SK-N-SH (cell line): Measurements from ENCODE around the gene MTA2. TPM values are rescaled to one million over a fixed set of nuclear protein-coding genes. Genes with fewer than 3 reads are reported as not detected.

Experiments
- CTCF ChIA-PET: fragments of 300-600, 350-600 bp; formaldehyde crosslinking; extraction: SDS; loops from one replicate; lab custom pipeline; 2021; lab: Yijun Ruan, JAX
- POLR2A ChIA-PET: fragments of 350-600 bp; sonication (Branson Sonifier 250); formaldehyde crosslinking; extraction: SDS; loops from one replicate; lab custom pipeline; 2020; ENCODE audit warnings: antibody characterized with exemption, inconsistent platforms; lab: Yijun Ruan, JAX
- DNase-seq: peaks from one replicate; pipeline ENCODE4 v3.0.0; 2012
- H2AFZ ChIP-seq: fragments of 200-600 bp; sonication (generic); 2 replicates; pipeline ENCODE4 v1.8.1; 2016; ENCODE audit warnings: antibody characterized with exemption, mild to moderate bottlenecking, low read depth
- H3F3A ChIP-seq: fragments of 200-600 bp; sonication (generic); replicated peaks from 2 replicates; pipeline ENCODE3; 2016; ENCODE audit warnings: antibody characterized with exemption, mild to moderate bottlenecking; ENCODE audit not compliant: insufficient read depth
- H3K27ac ChIP-seq, 2 experiments: fragments of 200-500 bp in 1 of 2; fragments of 200-600 bp in 1 of 2; sonication (Bioruptor generic) in 1 of 2; sonication (generic), shearing (Covaris generic) in 1 of 2; 2 replicates each; pipeline versions ENCODE4 v1.5.1 to v1.6.1; 2014 to 2016; ENCODE audit warnings: low read depth in 2 of 2, inconsistent platforms in 1 of 2, low read length in 1 of 2, mild to moderate bottlenecking in 1 of 2, mixed read lengths in 1 of 2
- H3K27me3 ChIP-seq: fragments of 200-600 bp; sonication (generic), shearing (Covaris generic); 2 replicates; pipeline ENCODE4 v1.6.1; 2016; ENCODE audit warnings: mixed run types; ENCODE audit not compliant: insufficient read depth
- H3K36me3 ChIP-seq, 2 experiments: fragments of 200-500 bp in 1 of 2; fragments of 200-600 bp in 1 of 2; sonication (Bioruptor generic) in 1 of 2; sonication (generic) in 1 of 2; replicated peaks in 1 of 2; 2 replicates each; pipeline versions ENCODE3 to v1.5.1; 2014 to 2016; ENCODE audit warnings: low read length in 1 of 2, mild to moderate bottlenecking in 1 of 2; ENCODE audit not compliant: insufficient read depth in 2 of 2, control insufficient read depth in 1 of 2
- H3K4me1 ChIP-seq, 2 experiments: fragments of 200-500 bp in 1 of 2; fragments of 200-600 bp in 1 of 2; sonication (Bioruptor generic) in 1 of 2; sonication (generic), shearing (Covaris generic) in 1 of 2; 2 replicates each; pipeline versions ENCODE4 v1.5.1 to v1.6.1; 2014 to 2016; ENCODE audit warnings: low read depth in 1 of 2, low read length in 1 of 2, mixed run types in 1 of 2; ENCODE audit not compliant: insufficient read depth in 2 of 2, control insufficient read depth in 1 of 2
- H3K4me2 ChIP-seq: fragments of 200-600 bp; sonication (generic), shearing (Covaris generic); 2 replicates; pipeline ENCODE4 v1.6.1; 2017; ENCODE audit warnings: mixed run types
- H3K4me3 ChIP-seq, 2 experiments: fragments of 200-500 bp in 1 of 2; fragments of 200-600 bp in 1 of 2; sonication (Bioruptor generic) in 1 of 2; sonication (generic), shearing (Covaris generic) in 1 of 2; 2 replicates each; pipeline versions ENCODE4 v1.5.1 to v1.8.1; 2014 to 2016; ENCODE audit warnings: low read depth in 2 of 2, inconsistent platforms in 1 of 2, low read length in 1 of 2, mild to moderate bottlenecking in 1 of 2, mixed read lengths in 1 of 2, moderate library complexity in 1 of 2
- H3K79me2 ChIP-seq: fragments of 200-600 bp; sonication (generic); 2 replicates; pipeline ENCODE4 v1.8.1; 2017; ENCODE audit warnings: mild to moderate bottlenecking; ENCODE audit not compliant: insufficient read depth
- H3K9ac ChIP-seq: fragments of 200-600 bp; sonication (generic); 2 replicates; pipeline ENCODE4 v1.6.1; 2017; ENCODE audit warnings: mixed run types
- H3K9me2 ChIP-seq: fragments of 200-600 bp; sonication (generic); 2 replicates; pipeline ENCODE4 v1.6.1; 2017; ENCODE audit warnings: mixed run types
- H3K9me3 ChIP-seq: fragments of 200-600 bp; sonication (generic); 2 replicates; pipeline ENCODE4 v1.6.1; 2017; ENCODE audit warnings: mixed run types, mild to moderate bottlenecking, moderate library complexity
- H4K20me1 ChIP-seq: fragments of 200-600 bp; sonication (generic); 2 replicates; pipeline ENCODE4 v1.6.1; 2017; ENCODE audit warnings: mild to moderate bottlenecking, mixed run types; ENCODE audit not compliant: insufficient read depth
- EZH2phosphoT487 ChIP-seq: fragments of 200-600 bp; sonication (generic); IDR thresholded peaks from 2 replicates; pipeline ENCODE4 v1.6.1; 2017; ENCODE audit warnings: low read depth, mixed run types, mild to moderate bottlenecking, antibody characterized with exemption, moderate library complexity, borderline replicate concordance
- FOSL2 ChIP-seq: IDR thresholded peaks from 2 replicates; pipeline ENCODE4 v1.4.0; 2012; ENCODE audit warnings: low read depth, mild to moderate bottlenecking, moderate library complexity, borderline replicate concordance
- FOXJ3 ChIP-seq: sonication (generic); formaldehyde crosslinking; IDR thresholded peaks from 2 replicates; pipeline ENCODE4 v1.5.1; 2020; ENCODE audit warnings: mild to moderate bottlenecking, missing genetic modification reagents
- GABPA ChIP-seq: IDR thresholded peaks from 2 replicates; pipeline ENCODE4 v1.4.0; 2012; ENCODE audit warnings: low read depth, mild to moderate bottlenecking
- GATA2 ChIP-seq: sonication (generic); formaldehyde crosslinking; IDR thresholded peaks from 2 replicates; pipeline ENCODE4 v1.5.0; 2020; ENCODE audit warnings: mild to moderate bottlenecking, missing genetic modification reagents
- IRF3 ChIP-seq: fragments of 150-350 bp; IDR thresholded peaks from 2 replicates; pipeline ENCODE4 v1.6.1; 2016; ENCODE audit warnings: mild to moderate bottlenecking, low read depth, low read length
- JUND ChIP-seq: IDR thresholded peaks from 2 replicates; pipeline ENCODE4 v1.4.0; 2012
- MAX ChIP-seq: IDR thresholded peaks from 2 replicates; pipeline ENCODE4 v1.4.0; 2012; ENCODE audit warnings: low read depth
- MXI1 ChIP-seq: IDR thresholded peaks from 2 replicates; pipeline ENCODE4 v1.6.1; 2012; ENCODE audit warnings: mild to moderate bottlenecking, low read depth, low read length, improper control_type of control experiment
- NFIC ChIP-seq: IDR thresholded peaks from 2 replicates; pipeline ENCODE4 v1.4.0; 2012; ENCODE audit warnings: borderline replicate concordance
- RCOR1 ChIP-seq: fragments of 150-350 bp; IDR thresholded peaks from 2 replicates; pipeline ENCODE4 v1.6.1; 2017; ENCODE audit warnings: antibody characterized with exemption, low read length
- RFX5 ChIP-seq: IDR thresholded peaks from 2 replicates; pipeline ENCODE4 v1.6.1; 2012; ENCODE audit warnings: mild to moderate bottlenecking, improper control_type of control experiment, low read length
- RXRA ChIP-seq: IDR thresholded peaks from 2 replicates; pipeline ENCODE4 v1.4.0; 2012; ENCODE audit warnings: low read depth, mild to moderate bottlenecking, borderline replicate concordance
- SMC3 ChIP-seq: IDR thresholded peaks from 2 replicates; pipeline ENCODE4 v1.6.1; 2012; ENCODE audit warnings: low read depth, low read length, improper control_type of control experiment
- TAF1 ChIP-seq: IDR thresholded peaks from 2 replicates; pipeline ENCODE4 v1.6.1; 2012; ENCODE audit warnings: low read depth, mild to moderate bottlenecking, low read length, moderate library complexity, borderline replicate concordance
- TCF12 ChIP-seq: IDR thresholded peaks from 2 replicates; pipeline ENCODE4 v1.4.0; 2012
- TEAD4 ChIP-seq: IDR thresholded peaks from 2 replicates; pipeline ENCODE4 v1.4.0; 2012; ENCODE audit warnings: mild to moderate bottlenecking, borderline replicate concordance; ENCODE audit not compliant: insufficient read depth
- USF1 ChIP-seq: IDR thresholded peaks from 2 replicates; pipeline ENCODE4 v1.4.0; 2012; ENCODE audit warnings: low read depth, borderline replicate concordance
- USF2 ChIP-seq: fragments of 150-350 bp; IDR thresholded peaks from 2 replicates; pipeline ENCODE4 v1.6.1; 2017; ENCODE audit warnings: antibody characterized with exemption, low read length, low read depth, borderline replicate concordance
- WGBS: methylation state at CpG from one replicate; pipeline ENCODE4 v1.1.6; 2017; ENCODE audit warnings: low lambda C conversion rate; 5-methylcytosine and 5-hydroxymethylcytosine counted together
- polyA plus RNA-seq, 3 experiments: library from polyadenylated mRNA; depleted of rRNA; stranded (reverse); fragments of >200 nt; gene quantifications; 2 replicates each; pipeline ENCODE4 v1.2.3, GENCODE V29; 2012

Gene MTA2
- polyA plus RNA-seq, 1 of the 3 experiments (the other 2 are of a cell fraction), result 18.4 TPM

GRCh38 chr11:62605902-62606301 is 4.2 kb upstream of the MTA2 start (continued):
- TF ChIP-seq RFX5, result no peak

DNA sequence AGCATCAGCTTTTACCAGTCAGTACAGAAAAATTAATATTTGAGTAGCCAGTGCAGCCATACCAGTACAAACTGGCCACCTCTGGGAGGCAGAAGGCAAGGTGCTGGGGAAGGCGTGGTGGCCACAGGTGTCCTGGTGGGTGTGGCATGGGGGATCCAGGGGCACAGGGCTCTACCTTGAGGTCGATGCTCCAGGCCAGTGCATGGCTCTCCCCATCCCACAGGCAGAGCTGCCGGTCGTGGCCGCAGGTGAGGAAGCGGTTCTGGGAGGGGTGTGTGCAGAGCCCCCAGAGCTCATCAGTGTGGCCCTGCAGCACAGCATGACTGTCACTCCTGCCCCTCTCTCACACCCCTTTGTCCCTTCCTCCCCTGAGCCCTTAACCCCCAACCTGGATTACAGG is 3.8 kb upstream of the MTA2 start:
- peaks cover 6% of the 10 kb centered on the region for H3F3A ChIP-seq
- peaks cover 21 to 26% of the 10 kb centered on the region in 2 experiments for H3K36me3 ChIP-seq
- H3K27me3 ChIP-seq, result no peaks in the 10 kb centered on the region
- WGBS, result 95% methylated on average over 4 of the region's 6 CpGs
- CTCF ChIA-PET, result no interaction called here
- H3K9ac ChIP-seq, result no peak overlapping the region
- H2AFZ ChIP-seq, result no peak overlapping the region
- peaks cover 0 to 6% of the 10 kb centered on the region in 2 experiments; a peak in 1 of 4 replicates for H3K4me1 ChIP-seq
- H3K79me2 ChIP-seq, result peaks cover 16% of the 10 kb centered on the region
- H3K4me3 ChIP-seq, result no peak overlapping the region
- DNase-seq, result no peak
- no peak for TF ChIP-seq JUND
- TF ChIP-seq IRF3, result no peak
- no peak for TF ChIP-seq FOSL2
- no peak for TF ChIP-seq USF1
- TF ChIP-seq MAX, result no peak
- no peak for TF ChIP-seq RCOR1
- TF ChIP-seq SMC3, result no peak
- no peak for TF ChIP-seq USF2
- no peak for TF ChIP-seq TEAD4
- no peak for TF ChIP-seq NFIC
- TF ChIP-seq FOXJ3 (CRISPR knock-in tag), result no peak
- TF ChIP-seq MXI1, result no peak
- TF ChIP-seq TCF12, result no peak
- no peak for TF ChIP-seq RXRA
- no peak for TF ChIP-seq GABPA
- no peak for TF ChIP-seq EZH2phosphoT487
- TF ChIP-seq RFX5, result no peak
- TF ChIP-seq GATA2, result no peak
- TF ChIP-seq TAF1, result no peak
- TF ChIP-seq, all 33 proteins: peak for 0
- Histone ChIP-seq H3K9me3 (no peaks in the 10 kb centered on the region), H3K4me2 (no peak overlapping the region), H3K27ac (no peak overlapping the region), H4K20me1 (no peaks in the 10 kb centered on the region), H3K9me2 (no peaks in the 10 kb centered on the region)
- POLR2A ChIA-PET, result interaction anchor here (1.5 kb wide), 1 partner anchor 16 kb away, joined by 3 read pairs; no protein-coding TSS in a partner anchor
